Sigmoid colon (tissue), 4 donors: ENCODE measurements around the gene TLCD4.

Experiments
- CTCF ChIP-seq, 4 experiments: fragments of 450-650 bp in 3 of 4; fragments of 200-600 bp in 1 of 4; IDR thresholded peaks; one replicate each; pipeline ENCODE4 v1.5.1; 2016 to 2019; ENCODE audit warnings: antibody characterized with exemption in 4 of 4, mild to moderate bottlenecking in 3 of 4, moderate library complexity in 2 of 4
- EP300 ChIP-seq, 4 donors: sonication (generic); formaldehyde crosslinking; IDR thresholded peaks; one replicate each; pipeline ENCODE4 v1.6.1; 2017; ENCODE audit warnings: antibody characterized with exemption in 4 of 4
- POLR2A ChIP-seq, 2 donors: fragments of 450-650 bp; IDR thresholded peaks; one replicate each; pipeline ENCODE4 v1.6.1; 2016; ENCODE audit warnings: antibody characterized with exemption in 2 of 2, mild to moderate bottlenecking in 2 of 2, moderate library complexity in 2 of 2
- POLR2AphosphoS5 ChIP-seq, 4 donors: sonication (generic); formaldehyde crosslinking; IDR thresholded peaks; one replicate each; pipeline ENCODE4 v1.6.1; 2017; ENCODE audit warnings: antibody characterized with exemption in 4 of 4

GRCh38 chr1:95115708-95116137 is 1.4 kb upstream of the TLCD4 start:
- no peak for TF ChIP-seq CTCF (IDR thresholded peaks at IDR 0.05)
- no peak for TF ChIP-seq EP300 (IDR thresholded peaks at IDR 0.05)
- TF ChIP-seq POLR2A (IDR thresholded peaks at IDR 0.05) = no peak
- no peak for TF ChIP-seq POLR2AphosphoS5 (IDR thresholded peaks at IDR 0.05)
